Measurements from ENCODE around the gene SEPTIN5.

DNA sequence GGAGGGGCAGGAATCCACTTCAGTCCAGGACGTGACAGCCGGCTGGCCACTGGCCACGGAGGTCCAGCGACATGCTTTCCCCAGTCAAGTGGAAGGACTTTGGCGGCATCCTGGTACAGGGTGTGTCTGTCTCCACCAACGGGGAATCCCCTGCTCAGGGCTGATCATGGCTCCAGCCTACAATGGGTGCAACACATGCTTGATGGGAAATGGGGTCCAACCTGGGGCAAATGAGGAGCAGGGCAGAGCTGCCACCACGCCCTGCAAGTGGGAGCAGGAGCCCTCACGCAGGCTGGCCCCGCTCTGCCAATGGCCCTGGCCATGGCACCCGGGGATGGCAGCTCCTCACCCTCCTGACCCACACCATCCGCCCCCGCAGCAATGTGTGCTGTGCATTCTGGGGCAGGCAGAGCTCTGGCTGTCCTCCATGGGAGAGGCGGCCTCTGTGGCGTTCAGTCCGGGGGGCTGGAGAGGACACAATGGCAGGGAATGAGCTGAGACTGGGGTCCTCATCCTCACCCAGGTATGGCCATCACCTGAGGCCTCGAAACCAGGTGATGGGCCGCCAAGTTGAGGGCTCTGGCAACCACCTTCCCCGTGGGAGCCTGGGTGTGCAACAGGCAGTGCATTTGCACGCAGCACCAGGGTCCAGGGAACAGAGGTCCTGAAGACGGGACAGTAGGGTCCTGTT is 5.8 kb upstream of the SEPTIN5 start:
- TF ChIP-seq, protein P1, sequence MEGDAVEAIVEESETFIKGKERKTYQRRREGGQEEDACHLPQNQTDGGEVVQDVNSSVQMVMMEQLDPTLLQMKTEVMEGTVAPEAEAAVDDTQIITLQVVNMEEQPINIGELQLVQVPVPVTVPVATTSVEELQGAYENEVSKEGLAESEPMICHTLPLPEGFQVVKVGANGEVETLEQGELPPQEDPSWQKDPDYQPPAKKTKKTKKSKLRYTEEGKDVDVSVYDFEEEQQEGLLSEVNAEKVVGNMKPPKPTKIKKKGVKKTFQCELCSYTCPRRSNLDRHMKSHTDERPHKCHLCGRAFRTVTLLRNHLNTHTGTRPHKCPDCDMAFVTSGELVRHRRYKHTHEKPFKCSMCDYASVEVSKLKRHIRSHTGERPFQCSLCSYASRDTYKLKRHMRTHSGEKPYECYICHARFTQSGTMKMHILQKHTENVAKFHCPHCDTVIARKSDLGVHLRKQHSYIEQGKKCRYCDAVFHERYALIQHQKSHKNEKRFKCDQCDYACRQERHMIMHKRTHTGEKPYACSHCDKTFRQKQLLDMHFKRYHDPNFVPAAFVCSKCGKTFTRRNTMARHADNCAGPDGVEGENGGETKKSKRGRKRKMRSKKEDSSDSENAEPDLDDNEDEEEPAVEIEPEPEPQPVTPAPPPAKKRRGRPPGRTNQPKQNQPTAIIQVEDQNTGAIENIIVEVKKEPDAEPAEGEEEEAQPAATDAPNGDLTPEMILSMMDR (conservative IDR thresholded peaks at IDR 0.05): no peak
- no peak for TF ChIP-seq EZH2 (IDR thresholded peaks at IDR 0.05; ENCODE audit: low read depth)

Measured in PC-9 (cell line).